HG02678 (cell line): ENCODE results near the gene KRT31.
"Not testable (repeated sequence)": the region's sequence is repeated elsewhere in the genome, so short reads cannot be mapped to it uniquely, and the experiment has no call there.

Experiments
- ATAC-seq: cut with Tn5 transposase; IDR thresholded peaks from one replicate; pipeline ENCODE4 v1.9.1; 2021; ENCODE audit warnings: mild to moderate bottlenecking, moderate library complexity; ENCODE audit not compliant: unreplicated experiment

Gene KRT31

DNA sequence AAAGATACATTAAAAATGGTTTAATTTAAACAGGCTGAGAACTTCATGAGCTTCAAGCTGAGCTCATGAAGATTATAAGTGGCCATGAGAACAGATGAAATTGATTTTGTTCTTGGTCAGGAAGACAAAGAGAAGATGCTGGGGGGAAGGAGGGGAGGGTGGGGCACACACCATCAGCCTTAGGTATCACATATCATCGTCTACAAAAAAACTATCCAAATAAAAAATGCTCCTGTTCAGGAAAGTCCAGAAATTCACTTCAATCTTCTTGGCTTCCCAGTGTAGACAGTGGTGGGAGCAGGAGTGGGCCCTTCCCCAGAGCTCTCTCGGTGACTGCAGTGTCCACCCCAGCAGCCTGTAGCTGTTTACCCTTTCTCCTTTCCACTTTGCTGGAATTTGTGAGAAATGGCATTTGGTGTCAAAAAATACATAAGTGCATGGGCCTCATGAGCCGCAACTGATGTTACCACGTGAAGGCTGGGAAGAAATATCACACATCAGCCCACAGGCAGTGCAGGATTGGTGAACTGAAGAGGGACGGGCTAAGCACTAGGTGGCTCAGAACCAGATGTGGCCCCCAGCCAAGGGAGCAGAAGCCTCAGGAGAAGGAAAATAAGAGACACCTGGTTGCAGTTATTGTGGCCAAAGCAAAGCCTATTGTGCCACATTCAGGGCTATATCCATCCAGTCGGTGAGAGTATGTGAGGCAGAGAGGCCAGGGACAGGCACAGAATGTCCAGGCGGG, 20.9 kb upstream of the KRT31 start:
- ATAC-seq, result no peak

DNA sequence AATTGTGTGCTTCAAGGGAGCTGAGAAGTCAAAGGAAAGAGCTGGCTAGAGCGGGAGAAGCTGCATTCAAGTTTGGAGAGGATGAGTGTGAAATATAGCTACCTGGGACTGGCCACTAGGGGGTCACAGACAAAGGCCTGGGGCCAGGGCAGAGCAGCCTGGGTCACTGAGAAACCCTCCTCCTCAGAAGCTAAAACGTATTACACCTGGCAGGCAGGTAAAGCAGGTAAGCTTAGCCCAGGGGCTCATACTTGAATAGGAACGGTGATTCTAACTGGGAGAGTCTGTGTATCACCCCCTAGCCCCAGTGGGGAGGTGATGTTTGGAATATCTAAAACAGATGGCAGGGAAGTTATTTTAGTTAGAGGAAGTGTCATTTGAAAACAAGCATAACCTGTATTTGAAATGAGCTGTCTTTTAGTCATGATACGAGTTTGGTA, 20.2 kb upstream of the KRT31 start:
- no peak for ATAC-seq

DNA sequence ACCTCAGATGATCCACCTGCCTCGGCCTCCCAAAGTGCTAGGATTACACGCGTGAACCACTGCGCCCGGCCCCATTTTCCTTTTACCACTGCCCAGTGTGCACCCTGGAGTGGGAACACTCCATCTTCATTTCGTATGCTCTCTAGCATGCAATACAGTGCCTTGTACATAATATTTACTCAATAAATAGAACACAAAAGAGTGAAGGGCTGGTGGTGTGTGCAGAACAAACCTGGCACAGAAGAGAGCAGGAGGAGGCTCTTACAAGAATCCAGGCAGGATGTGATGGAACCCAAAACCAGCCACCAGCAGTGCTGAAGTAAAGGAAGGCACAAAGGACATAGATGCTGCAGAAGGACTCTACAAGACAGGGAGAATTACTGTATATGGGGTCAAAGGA, 19.7 kb upstream of the KRT31 start:
- no peak for ATAC-seq

DNA sequence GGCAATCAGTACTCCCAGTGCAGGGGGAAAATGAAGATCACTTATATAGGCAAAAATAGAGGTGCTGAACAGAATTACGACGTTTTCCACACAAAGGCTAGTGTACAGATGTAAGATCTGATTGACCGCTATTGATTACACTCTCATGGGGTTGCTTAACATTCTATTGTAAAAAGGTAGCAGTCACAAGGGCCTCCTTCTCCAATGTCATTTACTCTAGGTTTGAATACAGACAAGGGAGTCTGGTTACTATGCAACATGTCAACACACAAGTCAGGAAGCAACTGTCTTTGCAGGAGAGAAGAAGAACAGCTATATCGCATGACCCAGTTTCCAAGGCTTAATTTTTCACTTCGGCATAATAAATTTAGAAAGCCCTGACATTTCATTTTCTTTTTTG, 19.1 kb upstream of the KRT31 start:
- ATAC-seq, result no peak

DNA sequence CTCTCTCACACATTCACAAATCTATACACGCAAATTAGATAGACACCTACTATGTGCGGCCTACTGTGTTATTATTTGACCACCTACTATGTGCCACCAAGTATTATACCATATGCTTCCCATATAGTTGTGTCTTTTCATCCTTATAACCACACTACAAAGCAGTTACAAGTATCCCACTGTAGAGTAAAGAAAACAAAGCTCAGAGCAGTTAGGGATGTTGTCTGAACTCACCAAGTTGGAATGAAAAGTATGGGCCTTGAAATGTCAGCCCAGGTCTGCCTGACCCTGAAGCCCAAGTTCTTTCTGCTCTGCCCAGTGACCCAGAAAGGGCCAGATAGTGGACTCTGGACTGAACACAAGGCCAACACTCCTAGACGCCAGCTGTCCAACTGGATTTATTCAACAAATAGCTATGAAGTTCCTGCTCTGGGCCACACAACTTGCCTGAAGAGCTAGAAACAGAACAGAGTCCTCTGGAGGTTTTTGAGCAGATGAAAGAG, 18.5 kb upstream of the KRT31 start:
- ATAC-seq, result no peak

DNA sequence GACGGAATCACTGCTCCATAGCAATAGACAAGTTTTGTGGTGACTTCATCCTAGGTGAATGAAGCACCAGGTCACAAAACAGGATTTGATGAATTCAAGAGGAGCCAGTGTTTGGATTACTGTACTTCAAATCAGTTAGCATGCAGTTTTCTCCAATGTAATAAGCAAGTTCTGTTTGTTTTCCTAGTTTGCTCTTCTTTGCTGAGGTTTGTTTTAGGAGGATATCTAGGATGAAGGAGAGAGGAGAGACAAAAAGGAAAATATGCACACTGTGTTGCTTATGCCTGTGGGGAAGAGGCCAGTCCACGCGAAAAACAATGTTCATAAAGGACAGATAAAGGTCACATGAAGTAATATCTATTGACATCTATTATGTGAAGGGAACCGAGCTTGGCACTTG, 18.0 kb upstream of the KRT31 start:
- no peak for ATAC-seq

DNA sequence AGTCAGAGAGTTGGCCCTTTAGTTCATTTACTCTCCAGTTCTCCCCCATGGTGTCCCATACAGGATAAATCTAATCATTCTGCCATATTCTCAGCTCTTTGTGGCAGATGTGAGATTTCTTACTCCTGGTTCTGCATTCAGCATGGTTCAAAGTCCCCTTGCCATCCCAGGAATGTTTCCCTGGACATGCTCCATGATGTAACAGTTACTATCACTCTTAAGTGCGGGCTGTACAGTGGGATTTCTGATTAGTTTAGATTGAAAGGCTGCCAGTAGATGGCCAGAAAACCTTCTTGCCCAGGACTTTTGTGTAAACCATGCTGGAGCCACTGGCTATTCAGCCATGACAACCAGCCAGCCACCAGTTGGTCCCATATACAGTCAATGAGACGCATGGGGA, 16.6 kb upstream of the KRT31 start:
- ATAC-seq, result no peak

DNA sequence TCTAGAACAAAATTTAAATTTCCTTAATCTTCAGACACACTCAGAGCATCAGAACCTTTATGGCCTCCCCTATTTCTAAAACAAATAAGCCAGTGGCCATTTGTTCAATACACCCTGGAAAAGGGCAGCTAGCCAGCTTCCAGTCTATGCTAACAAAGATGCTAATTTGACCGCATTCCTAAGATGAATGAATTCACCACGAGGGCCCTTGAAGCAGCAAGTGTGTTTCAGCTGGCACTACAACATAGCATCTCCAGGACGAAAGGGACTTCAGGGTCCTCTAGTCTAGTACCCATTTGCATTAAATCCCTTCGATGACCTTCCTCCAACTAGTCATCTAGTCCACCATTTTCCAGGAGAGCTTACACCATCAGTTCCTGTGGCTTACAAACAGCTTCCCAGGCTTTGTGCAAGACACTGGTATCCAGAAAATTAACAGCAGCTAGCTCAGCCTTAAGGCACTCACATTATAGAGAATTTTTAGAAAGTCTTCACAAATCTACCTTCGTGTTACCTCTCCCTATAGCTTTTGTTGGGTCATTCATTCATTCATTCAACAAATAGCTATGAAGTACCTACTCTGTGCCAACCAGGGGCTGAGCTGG, 16.0 kb upstream of the KRT31 start:
- no peak for ATAC-seq

DNA sequence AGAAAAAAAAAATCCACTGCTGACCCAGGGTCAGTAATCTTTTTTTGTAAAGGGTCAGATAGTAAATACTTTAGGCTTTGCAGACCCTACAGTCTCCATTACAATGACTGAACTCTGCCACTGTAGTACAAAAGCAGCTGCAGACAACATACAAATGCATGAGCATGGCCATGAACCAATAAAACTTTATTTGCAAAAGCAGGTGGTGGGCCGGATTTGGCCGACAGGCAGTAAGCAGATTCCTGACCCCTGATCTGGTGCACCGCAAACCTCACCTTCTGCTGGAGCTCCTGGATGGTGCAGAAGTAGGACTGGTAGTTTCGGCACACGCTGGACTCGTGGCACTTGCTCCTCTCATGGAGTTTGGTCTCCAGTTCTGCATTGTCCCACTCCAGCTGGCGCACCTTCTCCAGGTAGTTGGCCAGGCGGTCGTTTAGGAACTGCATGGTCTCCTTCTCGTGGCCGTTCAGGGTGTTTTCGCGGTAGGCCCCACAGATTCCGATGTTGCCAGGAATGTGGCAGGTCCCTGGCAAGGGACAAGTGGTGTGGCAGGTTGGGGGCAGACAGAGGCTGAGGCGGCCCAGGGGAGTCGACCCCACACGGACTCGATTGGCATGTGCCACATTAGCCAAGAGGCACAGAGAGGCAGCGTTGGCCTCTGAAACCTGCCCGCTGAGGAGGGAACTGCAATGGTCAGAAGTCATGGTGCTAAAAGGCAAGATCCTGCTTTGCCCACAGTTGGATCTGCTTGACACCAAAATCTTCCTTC, 13.8 kb upstream of the KRT31 start:
- no peak for ATAC-seq

DNA sequence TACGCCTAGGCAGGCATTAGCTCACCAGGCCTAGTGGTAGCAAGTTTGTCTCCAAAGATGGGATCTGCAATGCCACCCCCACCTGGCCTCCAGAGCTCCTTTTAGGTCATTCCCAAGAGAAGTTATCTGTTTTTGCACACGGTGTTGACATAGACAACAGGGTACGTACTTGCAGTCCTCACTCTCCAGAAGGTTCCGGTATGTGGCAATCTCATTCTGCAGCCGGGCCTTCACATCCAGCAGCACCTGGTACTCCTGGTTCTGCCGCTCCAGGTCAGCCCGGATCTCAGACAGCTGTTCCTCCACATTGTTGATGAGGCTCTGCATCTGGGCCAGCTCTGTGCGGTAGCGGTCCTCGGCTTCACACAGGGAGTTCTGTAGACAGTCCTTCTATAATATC, 9.8 kb upstream of the KRT31 start:
- no peak for ATAC-seq

DNA sequence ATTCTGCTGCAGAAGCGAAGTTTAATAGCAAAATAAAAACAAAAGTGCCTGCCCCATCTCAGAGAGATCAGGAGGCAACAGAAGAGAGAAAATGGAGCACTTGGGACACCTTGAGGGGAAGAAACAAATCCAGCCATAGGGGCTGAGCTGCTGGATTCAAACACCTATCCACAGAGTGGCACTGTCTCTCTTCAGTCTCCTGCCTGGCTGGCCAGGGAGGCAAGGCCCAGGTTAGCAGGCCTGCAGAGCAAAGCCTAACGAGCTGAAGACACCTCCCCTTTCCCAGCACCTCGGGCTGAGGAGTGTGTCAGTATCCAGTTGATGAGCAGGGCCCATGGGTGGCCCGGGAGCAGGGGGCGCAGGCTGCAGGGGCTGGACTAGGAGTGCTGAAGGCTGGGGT, 8.8 kb upstream of the KRT31 start:
- no peak for ATAC-seq

DNA sequence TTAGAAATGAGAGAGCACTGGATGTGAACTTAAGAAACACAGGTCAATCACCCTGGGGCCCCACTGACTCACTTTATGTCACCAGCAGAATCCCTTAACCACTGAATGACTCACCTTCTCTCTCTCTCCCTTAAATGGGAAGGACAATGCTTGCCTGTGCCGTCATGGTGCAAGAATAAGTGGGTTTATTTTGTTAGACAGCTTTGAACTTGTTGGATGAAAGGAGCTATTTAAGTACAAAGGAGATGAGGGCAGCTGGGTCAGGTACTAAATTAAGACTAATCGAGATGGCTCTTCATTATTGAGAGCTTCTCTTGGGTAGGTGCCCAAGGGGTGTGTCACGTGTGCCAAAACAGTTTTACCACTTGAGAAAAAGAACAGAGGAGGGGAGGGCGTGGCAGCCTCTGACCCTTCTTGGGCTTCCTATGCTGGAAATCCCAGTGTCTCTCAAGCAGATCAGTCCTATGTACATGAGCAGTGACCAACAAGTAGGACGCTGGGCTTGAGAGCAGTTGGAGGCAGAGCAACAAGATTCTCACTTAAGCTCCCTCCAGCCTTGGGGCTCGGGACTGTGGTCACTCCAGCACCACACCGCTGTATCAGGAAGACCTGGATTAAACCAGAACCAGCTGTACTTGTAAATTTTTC, 6.7 kb upstream of the KRT31 start:
- ATAC-seq, result no peak

DNA sequence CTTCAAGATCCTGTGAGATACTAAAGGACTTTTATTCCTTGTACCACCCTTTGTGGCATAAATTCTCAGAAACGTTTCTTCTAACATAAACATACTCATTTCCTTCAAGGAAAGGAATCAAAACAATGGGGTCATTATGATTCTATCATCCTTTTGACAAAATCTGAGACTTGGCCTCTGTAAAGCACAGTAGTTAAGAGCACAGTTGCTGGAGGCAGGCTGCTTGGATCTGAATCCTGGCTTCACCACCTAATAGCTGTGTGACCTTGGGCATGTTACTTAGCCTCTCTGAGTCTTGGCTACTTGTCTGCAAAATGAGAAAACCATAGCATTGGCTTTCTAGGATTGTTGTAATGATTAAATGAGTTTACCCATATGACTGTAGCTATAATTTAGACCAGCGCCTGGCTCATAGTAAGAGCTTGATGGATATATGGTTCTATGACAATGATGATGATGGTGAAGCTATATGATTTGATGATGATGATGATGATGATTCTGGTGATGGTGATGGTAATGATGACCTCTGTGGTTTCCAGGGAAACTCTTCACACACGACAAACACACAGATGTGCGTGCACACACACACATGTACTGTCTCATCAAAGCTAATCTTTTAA, 6.1 kb upstream of the KRT31 start:
- ATAC-seq, result no peak

DNA sequence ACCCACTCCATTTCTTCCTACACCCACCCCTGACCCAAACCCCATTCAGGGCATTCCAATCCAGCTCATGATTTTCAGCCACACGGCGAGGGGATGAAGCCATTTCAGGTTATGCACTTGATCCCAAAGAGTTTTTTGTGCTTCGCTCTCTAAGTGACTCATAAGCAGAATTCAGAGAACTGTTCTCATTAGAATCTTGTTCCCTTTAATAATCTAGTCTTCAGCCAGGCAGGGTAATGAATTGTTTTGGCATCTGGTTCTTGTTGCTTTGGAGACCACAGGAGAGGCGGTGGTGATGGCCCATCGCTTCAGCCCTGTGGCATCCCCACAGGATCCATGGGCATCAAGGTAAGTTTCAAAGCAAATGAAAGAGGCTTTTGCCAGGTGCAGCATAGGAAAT, 4.8 kb upstream of the KRT31 start:
- ATAC-seq, result no peak

DNA sequence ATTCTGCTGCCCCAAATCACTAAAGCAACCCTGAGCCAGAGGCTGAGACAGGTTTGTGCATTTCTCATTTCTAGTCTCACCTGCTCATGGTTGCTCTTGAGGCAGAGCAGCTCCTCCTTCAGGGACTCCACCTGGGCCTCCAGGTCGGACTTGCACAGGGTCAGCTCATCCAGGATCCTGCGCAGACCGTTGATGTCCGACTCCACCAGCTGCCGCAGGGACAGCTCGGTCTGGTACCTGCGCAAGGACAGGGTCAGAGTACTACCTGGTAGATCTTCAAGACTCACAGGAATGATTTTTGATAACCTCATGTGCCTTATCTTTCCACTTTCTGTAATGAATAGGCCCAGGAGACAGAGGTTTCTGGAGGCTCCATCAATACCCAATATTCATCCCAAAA, 1.1 kb downstream of the KRT31 start:
- ATAC-seq, result no peak

DNA sequence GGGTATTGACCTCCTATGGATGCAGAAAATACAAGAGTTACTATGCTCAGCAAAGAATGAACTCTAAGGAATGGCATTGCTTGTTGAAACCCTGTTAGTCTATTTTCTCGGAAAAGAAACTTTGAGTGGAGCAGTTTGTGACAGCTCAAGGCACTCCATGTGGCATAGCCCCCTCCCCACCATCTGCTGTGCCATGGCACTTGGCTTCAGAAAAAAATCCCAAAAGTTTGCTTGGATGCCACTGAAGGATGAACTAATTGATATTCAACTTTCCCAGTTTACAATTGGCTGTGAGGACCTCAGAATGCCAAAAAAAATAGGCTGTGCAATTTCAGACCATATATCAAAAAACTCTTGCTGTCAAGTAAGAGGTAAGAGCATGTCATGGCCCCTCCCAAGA, 1.8 kb downstream of the KRT31 start:
- ATAC-seq, result no peak

DNA sequence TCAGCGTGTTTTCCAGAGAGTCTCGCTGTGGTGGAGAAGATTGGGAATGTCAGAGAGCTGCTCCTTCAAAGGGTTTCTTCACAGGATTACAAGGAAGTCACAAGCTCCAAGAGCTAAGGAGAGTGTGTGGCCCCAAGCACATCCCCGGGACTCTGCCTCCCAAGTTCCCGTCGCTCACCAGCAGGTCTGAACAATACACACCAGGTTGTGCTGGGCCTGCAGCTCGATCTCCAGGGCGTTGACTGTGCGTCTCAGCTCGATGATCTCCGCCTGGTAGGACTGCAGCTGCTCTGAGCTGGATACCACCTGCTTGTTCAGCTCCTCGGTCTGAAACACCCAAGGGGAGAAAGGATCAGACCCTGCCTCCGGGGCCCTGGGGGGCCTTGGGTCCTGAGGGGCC, 2.4 kb downstream of the KRT31 start:
- ATAC-seq, result not testable (repeated sequence)

DNA sequence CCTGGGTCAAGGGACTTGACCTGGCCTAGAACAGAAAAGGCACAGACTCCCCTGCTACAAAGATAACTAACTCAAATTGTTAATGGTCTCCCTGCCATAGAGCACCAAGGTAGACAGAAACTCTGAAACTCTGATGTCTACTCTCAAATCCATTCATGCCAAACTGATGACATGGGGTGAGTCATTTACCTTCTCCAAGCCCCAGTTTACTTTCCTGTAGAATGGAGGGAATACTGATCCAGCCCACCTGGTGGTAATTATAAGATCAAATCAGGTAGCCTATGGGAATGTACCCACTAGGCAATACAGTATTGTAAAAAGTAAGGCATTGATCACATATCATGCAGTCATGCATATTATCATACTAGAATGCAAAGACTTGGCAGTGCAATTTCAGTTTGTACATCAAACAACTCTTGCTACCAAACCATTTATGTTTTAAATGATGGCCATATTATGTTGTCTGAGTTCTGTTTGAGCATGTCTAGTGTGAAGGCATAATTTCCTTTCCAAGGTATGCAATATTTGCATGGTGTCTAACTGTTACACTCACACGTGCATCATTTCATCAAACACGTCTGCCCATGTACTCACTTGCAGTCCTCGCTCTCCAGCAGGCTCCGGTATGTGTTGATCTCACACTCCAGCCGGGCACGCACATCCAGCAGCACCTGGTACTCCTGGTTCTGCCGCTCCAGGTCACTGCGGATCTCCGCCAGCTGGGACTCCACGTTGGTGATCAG, 3.0 kb downstream of the KRT31 start:
- no peak for ATAC-seq

DNA sequence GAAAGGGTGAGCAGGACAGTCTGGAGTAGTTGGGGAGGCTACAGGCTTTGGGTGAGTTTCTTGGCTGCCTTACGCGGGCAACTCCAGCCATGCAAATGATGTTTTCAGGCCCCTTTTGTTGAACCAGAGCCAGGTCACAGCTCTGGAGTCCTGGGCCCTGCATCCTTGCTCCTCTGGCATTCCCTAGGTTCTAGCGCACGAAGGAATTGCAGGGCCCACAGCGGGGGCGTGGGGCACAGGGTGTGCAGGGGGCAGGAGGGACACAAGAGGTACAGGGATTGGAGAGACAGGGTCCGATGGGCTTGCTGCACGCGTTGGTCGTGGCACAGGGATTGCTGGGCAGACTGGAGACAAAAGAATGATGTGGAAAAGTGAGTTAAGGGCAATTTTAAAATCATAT, 3.6 kb downstream of the KRT31 start:
- no peak for ATAC-seq

DNA sequence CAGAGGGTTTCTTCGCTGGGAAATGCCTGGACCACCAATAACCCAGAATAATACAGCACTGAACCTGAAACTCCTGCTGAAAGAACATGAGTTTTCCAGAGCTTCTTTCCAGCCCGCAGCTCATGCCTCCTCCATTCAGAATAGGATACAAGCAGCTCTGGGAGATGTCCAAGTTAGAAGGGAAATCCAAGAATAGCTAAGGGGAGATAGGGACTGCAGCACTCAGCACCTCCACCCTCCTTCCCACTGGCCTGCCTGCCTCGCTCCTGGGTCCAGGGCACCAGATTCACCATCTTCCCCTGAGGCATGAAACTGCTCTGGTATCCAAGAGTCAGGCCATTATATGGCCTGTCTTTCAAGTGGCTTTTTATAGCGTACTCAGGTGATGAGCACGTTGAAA, 4.1 kb downstream of the KRT31 start:
- no peak for ATAC-seq
